Breast epithelium (tissue), 4 donors: ENCODE measurements around the gene ABI3BP. TPM values are rescaled to one million over a fixed set of nuclear protein-coding genes. Genes with fewer than 3 reads are reported as not detected.

Experiments
- DNase-seq, 2 donors: peaks; one replicate each; pipeline ENCODE4 v3.0.0-alpha.2; 2019; ENCODE audit warnings: low spot score in 2 of 2
- H3K27ac ChIP-seq, 2 donors: fragments of 200-600 bp; sonication (generic) in 1 of 2; one replicate each; pipeline ENCODE4 v1.5.1; 2016 to 2019; ENCODE audit warnings: mild to moderate bottlenecking in 1 of 2
- H3K27me3 ChIP-seq, 2 donors: fragments of 200-600 bp; sonication (generic) in 1 of 2; one replicate each; pipeline versions ENCODE4 v1.5.1 to v1.6.0; 2017 to 2019; ENCODE audit warnings: control low read depth in 1 of 2, mild to moderate bottlenecking in 1 of 2
- H3K36me3 ChIP-seq: fragments of 200-600 bp; one replicate; pipeline ENCODE4 v1.5.1; 2019
- H3K4me1 ChIP-seq, 2 donors: fragments of 200-600 bp; sonication (generic); one replicate each; pipeline ENCODE4 v1.5.1; 2016 to 2019; ENCODE audit warnings: control low read depth in 1 of 2
- H3K4me3 ChIP-seq, 3 donors: fragments of 200-600 bp; sonication (generic); 1 replicate in 2 of 3; 2 replicates in 1 of 3; pipeline ENCODE4 v1.5.1; 2016 to 2019; ENCODE audit warnings: mild to moderate bottlenecking in 3 of 3, moderate library complexity in 2 of 3
- H3K9me3 ChIP-seq, 2 donors: fragments of 200-600 bp; sonication (generic) in 1 of 2; one replicate each; pipeline ENCODE4 v1.5.1; 2016 to 2019; ENCODE audit warnings: control low read depth in 1 of 2
- CTCF ChIP-seq, 3 donors: fragments of 450-650 bp; IDR thresholded peaks; one replicate each; pipeline ENCODE4 v1.5.1; 2016 to 2017; ENCODE audit warnings: antibody characterized with exemption in 3 of 3, mild to moderate bottlenecking in 3 of 3, moderate library complexity in 3 of 3
- POLR2A ChIP-seq: fragments of 450-650 bp; IDR thresholded peaks from one replicate; pipeline ENCODE4 v1.6.1; 2016; ENCODE audit warnings: antibody characterized with exemption, mild to moderate bottlenecking, moderate library complexity
- POLR2AphosphoS5 ChIP-seq, 3 donors: sonication (generic); formaldehyde crosslinking; IDR thresholded peaks; one replicate each; pipeline ENCODE4 v1.6.1; 2017; ENCODE audit warnings: antibody characterized with exemption in 3 of 3
- intact Hi-C: fragments of 100-400 bp; cut with DNase I; formaldehyde crosslinking; loops from one replicate; pipeline ENCODE4 v1.15.1; 2023; ENCODE audit warnings: low total_unique reads
- total RNA-seq, 3 donors: library from RNA; depleted of rRNA; stranded (reverse); fragments of >200 nt; gene quantifications; one replicate each; pipeline ENCODE4 v1.1.0, GENCODE V29; 2016

The ABI3BP gene
- total RNA-seq, 3 donors from 2014 or later, result 17.4 to 170 (median 41.1) TPM

DNA sequence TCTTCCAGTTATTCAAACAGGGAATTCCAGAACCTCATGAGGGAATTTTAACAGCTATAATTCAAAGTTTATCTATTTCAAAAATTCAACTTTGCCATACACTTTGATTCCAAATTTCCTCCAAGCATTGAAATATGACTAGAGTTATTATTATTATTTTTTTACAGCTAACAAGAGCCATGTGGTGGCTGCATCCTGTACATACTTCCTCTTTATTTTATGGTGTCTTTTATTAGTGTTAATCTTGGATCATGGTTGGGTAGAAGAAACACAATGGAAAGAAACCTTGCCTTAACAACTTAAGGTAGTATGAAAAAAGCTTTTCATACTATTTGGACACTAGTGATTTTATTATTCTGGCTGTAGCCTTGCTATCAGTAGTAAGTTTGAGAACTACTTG lies 231.3 kb downstream of the ABI3BP start:
- TF ChIP-seq POLR2AphosphoS5 (IDR thresholded peaks at IDR 0.05), result no peak
- TF ChIP-seq POLR2A, result no peak
- no peak for TF ChIP-seq CTCF (IDR thresholded peaks at IDR 0.05)
- Histone ChIP-seq H3K27ac (no peak overlapping the region), H3K27me3 (no peaks in the 10 kb centered on the region), H3K4me1 (no peaks in the 10 kb centered on the region), H3K9me3 (no peaks in the 10 kb centered on the region), H3K4me3 (no peak overlapping the region), H3K36me3 (no peaks in the 10 kb centered on the region)
- intact Hi-C loops, result no loop called here
- DNase-seq, result no peak

- Histone ChIP-seq H3K27ac (no peak overlapping the region), H3K4me1 (no peaks in the 10 kb centered on the region), H3K9me3 (no peaks in the 10 kb centered on the region), H3K4me3 (no peak overlapping the region), H3K36me3 (no peaks in the 10 kb centered on the region), H3K27me3 (no peaks in the 10 kb centered on the region)
- no peak for TF ChIP-seq POLR2AphosphoS5 (IDR thresholded peaks at IDR 0.05)
- TF ChIP-seq POLR2A, result no peak
- TF ChIP-seq CTCF (IDR thresholded peaks at IDR 0.05), result no peak
- intact Hi-C loops, result no loop called here
- DNase-seq, result no peak
These were observed 231.8 kb downstream of the ABI3BP start for GRCh38 chr3:100761211-100761942.

DNA sequence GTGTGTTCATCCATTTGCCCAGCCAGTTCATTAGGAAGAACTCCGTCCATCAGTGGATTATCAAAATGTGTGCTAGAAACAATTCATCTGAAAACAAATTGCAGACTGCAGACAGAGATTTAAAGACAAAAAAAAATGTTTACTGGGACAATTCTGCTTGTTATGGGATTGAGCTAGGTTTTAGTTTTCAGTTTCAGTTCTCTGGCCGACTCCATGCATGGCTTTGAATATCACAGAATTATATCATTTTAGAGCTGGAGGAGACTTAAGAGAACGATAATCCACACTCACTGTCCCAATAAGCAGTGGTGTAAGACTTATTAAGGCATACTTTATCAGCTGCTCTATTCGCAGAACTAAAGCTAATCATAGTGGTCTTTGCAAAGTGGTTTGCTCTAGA lies 232.8 kb downstream of the ABI3BP start:
- H3K27ac ChIP-seq, result no peak overlapping the region
- H3K36me3 ChIP-seq, result no peaks in the 10 kb centered on the region
- no peak for DNase-seq
- H3K27me3 ChIP-seq, result no peaks in the 10 kb centered on the region
- H3K4me3 ChIP-seq, result no peak overlapping the region
- H3K4me1 ChIP-seq, result no peaks in the 10 kb centered on the region
- intact Hi-C loops, result no loop called here
- no peaks in the 10 kb centered on the region for H3K9me3 ChIP-seq
- TF ChIP-seq POLR2A, result no peak
- TF ChIP-seq POLR2AphosphoS5 (IDR thresholded peaks at IDR 0.05), result no peak
- TF ChIP-seq CTCF (IDR thresholded peaks at IDR 0.05), result no peak

GRCh38 chr3:100759950-100760349 lies 233.3 kb downstream of the ABI3BP start:
- TF ChIP-seq POLR2AphosphoS5 (IDR thresholded peaks at IDR 0.05) (no peak), POLR2A (no peak), CTCF (IDR thresholded peaks at IDR 0.05) (no peak)
- no peaks in the 10 kb centered on the region for H3K4me1 ChIP-seq
- DNase-seq, result no peak
- H3K27ac ChIP-seq, result no peak overlapping the region
- intact Hi-C loops, result loop anchor here (5.0 kb wide), 1 partner anchor 357 kb away; no protein-coding TSS in a partner anchor
- no peaks in the 10 kb centered on the region for H3K36me3 ChIP-seq
- H3K27me3 ChIP-seq, result no peaks in the 10 kb centered on the region
- no peaks in the 10 kb centered on the region for H3K9me3 ChIP-seq
- H3K4me3 ChIP-seq, result no peak overlapping the region

GRCh38 chr3:100759159-100759558 lies 234.1 kb downstream of the ABI3BP start:
- no peaks in the 10 kb centered on the region for H3K4me1 ChIP-seq
- TF ChIP-seq CTCF (IDR thresholded peaks at IDR 0.05), result no peak
- TF ChIP-seq POLR2AphosphoS5 (IDR thresholded peaks at IDR 0.05), result no peak
- TF ChIP-seq POLR2A, result no peak
- DNase-seq, result no peak
- H3K4me3 ChIP-seq, result no peak overlapping the region
- no peaks in the 10 kb centered on the region for H3K9me3 ChIP-seq
- H3K27ac ChIP-seq, result no peak overlapping the region
- no peaks in the 10 kb centered on the region for H3K36me3 ChIP-seq
- intact Hi-C loops, result loop anchor here (5.0 kb wide), 1 partner anchor 358 kb away; no protein-coding TSS in a partner anchor
- H3K27me3 ChIP-seq, result no peaks in the 10 kb centered on the region
